Measurements from ENCODE around the gene SHROOM1.

GRCh38 chr5:132840896-132841295 is 10.4 kb upstream of the SHROOM1 start:
- TF ChIP-seq CTCF (IDR thresholded peaks at IDR 0.05; ENCODE audit: control extremely low read depth in 1 of 3, insufficient read depth in 1 of 3, low read depth in 1 of 3, low read length in 3 of 3) (no peak), SIN3A (conservative IDR thresholded peaks at IDR 0.05 in 1 of 2, IDR thresholded peaks at IDR 0.05 in 1 of 2; ENCODE audit: low read depth in 1 of 2, low read length in 2 of 2) (no peak), CEBPB (IDR thresholded peaks at IDR 0.05; ENCODE audit: low read depth, low read length) (no peak)

All from H1 (cell line).